Pancreas (tissue), 10 donors: ENCODE measurements around the gene CCL4. TPM values are rescaled to one million over a fixed set of nuclear protein-coding genes. Genes with fewer than 3 reads are reported as not detected.
"Not testable (repeated sequence)": the region's sequence is repeated elsewhere in the genome, so short reads cannot be mapped to it uniquely, and the experiment has no call there.

Source experiments
- ATAC-seq, 4 donors: fragments of 200-7000 bp; cut with Tn5 transposase; one replicate each; pipeline versions ENCODE4 v1.8.0 to v1.9.1; 2020; ENCODE audit warnings: mild to moderate bottlenecking in 4 of 4, moderate library complexity in 4 of 4
- DNase-seq, 6 donors: peaks; one replicate each; pipeline ENCODE4 v3.0.0-alpha.2; 2020
- FAIRE-seq: peaks from 2 replicates; lab custom pipeline; 2012; peaks lifted over from hg19 to GRCh38; lab: Jason Lieb, UNC
- H3K27ac ChIP-seq, 4 donors: fragments of 200-600 bp; sonication (generic); 1 replicate in 3 of 4; 2 replicates in 1 of 4; pipeline versions ENCODE4 v1.5.0 to v1.8.0; 2020
- H3K27me3 ChIP-seq, 4 donors: fragments of 200-600 bp; one replicate each; pipeline ENCODE4 v1.8.0; 2021
- H3K36me3 ChIP-seq, 3 donors: fragments of 200-600 bp; sonication (generic) in 1 of 3; one replicate each; pipeline versions ENCODE4 v1.5.0 to v1.8.0; 2020 to 2021
- H3K4me1 ChIP-seq, 3 donors: fragments of 200-600 bp; one replicate each; pipeline ENCODE4 v1.8.0; 2021
- H3K4me3 ChIP-seq, 4 donors: fragments of 200-600 bp; sonication (generic) in 2 of 4; one replicate each; pipeline versions ENCODE4 v1.5.0 to v1.8.0; 2020 to 2021
- H3K9me3 ChIP-seq, 4 donors: fragments of 200-600 bp; one replicate each; pipeline ENCODE4 v1.8.0; 2021
- WGBS, 2 donors: extraction: QIAGEN DNeasy Blood & Tissue Kit; methylation state at CpG; one replicate each; pipeline ENCODE4 v1.1.7; 2013; 5-methylcytosine and 5-hydroxymethylcytosine counted together
- intact Hi-C, 3 donors: fragments of 100-400 bp; cut with DNase I; formaldehyde crosslinking; loops; one replicate each; pipeline versions ENCODE4 v1.11.1 to v1.14.2; 2022
- polyA plus RNA-seq, 2 donors: library from polyadenylated mRNA; stranded (reverse); fragments of 200-250 nt; gene quantifications; one replicate each; pipeline ENCODE4 v1.2.3, GENCODE V29; 2013
- total RNA-seq, 6 donors: library from RNA; stranded (reverse); fragmentation: NEBNext Ultra II Directional in 4 of 6; extraction: Animal tissue kit (Norgen Biotek cat#: 25700) in 4 of 6; gene quantifications; one replicate each; pipeline versions ENCODE4 v1.2.1 to v1.2.4, GENCODE V29; 2021 to 2023
- TF ChIP-seq, protein P1 (sequence below), 4 donors: fragments of 200-600 bp; sonication (generic) in 3 of 4; IDR thresholded peaks; one replicate each; pipeline versions ENCODE4 v1.5.0 to v1.8.0; 2021; ENCODE audit warnings: antibody characterized with exemption in 4 of 4
- donor health status: healthy with polysubstance abuse.
- donor health status: DM: no; HTN: no; CAD: no; lungs with moderate emphysema.
- donor health status: DM: no; HTN: no; CAD: no.
- donor health status: control.
- donor health status: control.
- donor health status: Bipolar disorder and iron deficiency.
- donor health status: DM: yes; HTN: yes; CAD: no.
- donor health status: DM: no; HTN: no; CAD: no.
- donor health status: DM: no; HTN: no; CAD: no.
- donor health status: DM: yes; HTN: yes; CAD: no.

Gene CCL4
- total and polyA plus RNA-seq, 8 donors: 0.28 to 2.0 (median 1.2) TPM

- Histone ChIP-seq H3K36me3 (no peaks in the 10 kb centered on the region), H3K27me3 (no peaks in the 10 kb centered on the region), H3K4me3 (no peak overlapping the region), H3K9me3 (no peaks in the 10 kb centered on the region), H3K27ac (no peak overlapping the region), H3K4me1 (no peaks in the 10 kb centered on the region)
- no peak for DNase-seq
- intact Hi-C loops: no loop called here
- ATAC-seq: no peak
- WGBS, 2 donors: 85 to 92% methylated on average over 7 of the region's 7 CpGs
- FAIRE-seq: no peak
- TF ChIP-seq, protein P1, sequence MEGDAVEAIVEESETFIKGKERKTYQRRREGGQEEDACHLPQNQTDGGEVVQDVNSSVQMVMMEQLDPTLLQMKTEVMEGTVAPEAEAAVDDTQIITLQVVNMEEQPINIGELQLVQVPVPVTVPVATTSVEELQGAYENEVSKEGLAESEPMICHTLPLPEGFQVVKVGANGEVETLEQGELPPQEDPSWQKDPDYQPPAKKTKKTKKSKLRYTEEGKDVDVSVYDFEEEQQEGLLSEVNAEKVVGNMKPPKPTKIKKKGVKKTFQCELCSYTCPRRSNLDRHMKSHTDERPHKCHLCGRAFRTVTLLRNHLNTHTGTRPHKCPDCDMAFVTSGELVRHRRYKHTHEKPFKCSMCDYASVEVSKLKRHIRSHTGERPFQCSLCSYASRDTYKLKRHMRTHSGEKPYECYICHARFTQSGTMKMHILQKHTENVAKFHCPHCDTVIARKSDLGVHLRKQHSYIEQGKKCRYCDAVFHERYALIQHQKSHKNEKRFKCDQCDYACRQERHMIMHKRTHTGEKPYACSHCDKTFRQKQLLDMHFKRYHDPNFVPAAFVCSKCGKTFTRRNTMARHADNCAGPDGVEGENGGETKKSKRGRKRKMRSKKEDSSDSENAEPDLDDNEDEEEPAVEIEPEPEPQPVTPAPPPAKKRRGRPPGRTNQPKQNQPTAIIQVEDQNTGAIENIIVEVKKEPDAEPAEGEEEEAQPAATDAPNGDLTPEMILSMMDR (IDR thresholded peaks at IDR 0.05): no peak
These were observed 8.9 kb upstream of the CCL4 start for GRCh38 chr17:36094746-36095145.

- Histone ChIP-seq H3K27ac (no peak overlapping the region), H3K9me3 (no peaks in the 10 kb centered on the region), H3K36me3 (no peaks in the 10 kb centered on the region), H3K4me3 (no peak overlapping the region), H3K27me3 (no peaks in the 10 kb centered on the region), H3K4me1 (no peaks in the 10 kb centered on the region)
- 97 to 100% methylated on average over 1 of the region's 1 CpG for WGBS, 2 donors
- TF ChIP-seq, protein P1 (IDR thresholded peaks at IDR 0.05): no peak
- DNase-seq (no peak), ATAC-seq (no peak), FAIRE-seq (no peak)
- intact Hi-C loops: no loop called here
These were observed 7.6 kb upstream of the CCL4 start for GRCh38 chr17:36095992-36096391.

- FAIRE-seq, H3K4me3 ChIP-seq, H3K9me3 ChIP-seq, ATAC-seq, H3K4me1 ChIP-seq, H3K27me3 ChIP-seq, H3K36me3 ChIP-seq, DNase-seq, H3K27ac ChIP-seq, intact Hi-C loops: not testable (repeated sequence)
- 90 to 100% methylated on average over 1 of the region's 1 CpG for WGBS, 2 donors
These were observed 4.6 kb upstream of the CCL4 start for GRCh38 chr17:36099004-36099403.

DNA sequence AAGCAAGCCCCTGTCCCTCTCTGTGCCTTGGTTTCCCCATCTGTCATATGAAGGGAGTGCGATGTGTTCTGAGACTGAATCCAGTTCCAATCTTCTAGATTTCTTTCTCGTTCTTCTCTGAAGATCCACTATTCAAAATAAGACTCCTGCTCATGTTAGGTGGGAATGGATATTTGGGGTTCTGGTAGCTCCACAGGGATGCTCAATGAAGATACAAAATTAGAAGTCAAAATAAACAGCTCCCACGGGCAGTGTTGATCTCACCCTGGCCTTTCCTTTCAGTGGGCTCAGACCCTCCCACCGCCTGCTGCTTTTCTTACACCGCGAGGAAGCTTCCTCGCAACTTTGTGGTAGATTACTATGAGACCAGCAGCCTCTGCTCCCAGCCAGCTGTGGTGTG lies 619 bp downstream of the CCL4 start:
- H3K4me1 ChIP-seq, DNase-seq, H3K9me3 ChIP-seq, ATAC-seq, FAIRE-seq, H3K27me3 ChIP-seq, H3K27ac ChIP-seq, H3K4me3 ChIP-seq, intact Hi-C loops, H3K36me3 ChIP-seq: not testable (repeated sequence)
- WGBS, 2 donors: 46 to 62% methylated on average over 6 to 7 of the region's 7 CpGs

GRCh38 chr17:36104701-36105181 lies 1.1 kb downstream of the CCL4 start:
- no peak overlapping the region for H3K4me3 ChIP-seq
- no peak for FAIRE-seq
- DNase-seq: no peak
- H3K27ac ChIP-seq: no peak overlapping the region
- no peaks in the 10 kb centered on the region for H3K27me3 ChIP-seq
- TF ChIP-seq, protein P1 (IDR thresholded peaks at IDR 0.05): no peak
- no peaks in the 10 kb centered on the region for H3K4me1 ChIP-seq
- WGBS, 2 donors: 38 to 51% methylated on average over 4 of the region's 4 CpGs
- peak in 1 of 4 donors; percentile 23 for ATAC-seq
- intact Hi-C loops: no loop called here
- no peaks in the 10 kb centered on the region for H3K9me3 ChIP-seq
- H3K36me3 ChIP-seq: no peaks in the 10 kb centered on the region

DNA sequence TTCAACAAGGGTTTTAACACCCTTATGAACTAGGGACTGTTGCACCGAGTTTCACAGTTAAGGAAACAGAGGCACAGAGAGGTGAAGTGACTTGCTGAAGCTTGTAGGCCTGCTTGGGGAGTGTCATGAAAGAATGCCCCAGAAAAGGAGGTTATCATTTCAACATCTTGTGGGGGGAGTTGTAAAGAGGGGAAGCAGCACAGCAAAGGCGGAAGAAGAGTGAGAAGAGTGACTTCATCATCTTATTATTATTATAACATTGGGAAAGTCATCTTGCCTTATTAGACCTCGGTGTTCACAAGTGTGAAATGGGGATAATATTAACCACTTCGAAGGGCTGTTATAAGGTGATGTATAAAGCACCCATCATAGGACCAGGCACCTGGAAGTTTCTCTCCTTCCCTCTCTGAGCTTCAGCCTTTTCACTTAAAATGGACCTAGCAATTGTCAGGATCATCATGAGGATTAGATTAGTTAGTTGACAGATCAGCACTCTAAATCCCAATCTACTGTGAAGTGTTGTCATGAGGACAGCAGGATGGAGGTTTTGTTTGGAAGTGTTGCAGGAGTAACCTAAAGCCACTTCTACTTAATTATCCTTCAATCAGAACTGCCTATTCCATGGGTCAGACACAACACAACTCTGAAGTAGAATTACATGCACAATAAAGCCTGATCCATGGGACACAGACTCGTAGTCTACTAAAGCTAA lies 2.3 kb downstream of the CCL4 start:
- ATAC-seq: peak in 1 of 4 donors; percentile 13

More for the DNA sequence above, 2.3 kb downstream of the CCL4 start:
- no peak overlapping the region for H3K27ac ChIP-seq
- FAIRE-seq (no peak), DNase-seq (no peak)
- H3K4me3 ChIP-seq: no peak overlapping the region
- H3K4me1 ChIP-seq: no peaks in the 10 kb centered on the region
- no peaks in the 10 kb centered on the region for H3K9me3 ChIP-seq
- H3K27me3 ChIP-seq: no peaks in the 10 kb centered on the region
- 58 to 69% methylated on average over 5 of the region's 5 CpGs for WGBS, 2 donors
- H3K36me3 ChIP-seq: no peaks in the 10 kb centered on the region
- TF ChIP-seq, protein P1 (IDR thresholded peaks at IDR 0.05): no peak
- intact Hi-C loops: no loop called here
